DMS79 (cell line): Measurements from ENCODE around the gene ANKS1B.

ENCODE experiments used
- DNase-seq: peaks from one replicate; lab custom pipeline; 2025; lab: John Stamatoyannopoulos, UW

ANKS1B gene

DNA sequence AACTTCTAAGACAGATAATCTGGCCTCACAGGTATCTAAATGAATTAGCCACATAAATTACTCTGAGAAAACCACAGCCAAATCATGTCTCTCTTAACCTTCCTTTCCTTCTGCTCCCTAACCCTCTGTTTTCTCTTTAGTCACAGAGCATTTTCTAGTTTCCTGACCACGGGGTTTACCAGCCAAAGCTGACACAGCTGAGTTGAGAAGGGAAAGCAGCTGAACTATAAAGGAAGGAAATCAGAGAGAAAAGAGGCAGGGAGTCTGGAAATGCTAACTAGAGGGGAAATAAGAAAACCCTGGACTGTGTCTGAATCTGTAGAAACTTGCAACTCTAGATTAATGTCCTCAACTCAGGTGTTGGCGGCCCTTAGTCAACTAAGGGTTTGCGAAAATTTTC lies 24.4 kb downstream of the ANKS1B start:
- no peak for DNase-seq

DNA sequence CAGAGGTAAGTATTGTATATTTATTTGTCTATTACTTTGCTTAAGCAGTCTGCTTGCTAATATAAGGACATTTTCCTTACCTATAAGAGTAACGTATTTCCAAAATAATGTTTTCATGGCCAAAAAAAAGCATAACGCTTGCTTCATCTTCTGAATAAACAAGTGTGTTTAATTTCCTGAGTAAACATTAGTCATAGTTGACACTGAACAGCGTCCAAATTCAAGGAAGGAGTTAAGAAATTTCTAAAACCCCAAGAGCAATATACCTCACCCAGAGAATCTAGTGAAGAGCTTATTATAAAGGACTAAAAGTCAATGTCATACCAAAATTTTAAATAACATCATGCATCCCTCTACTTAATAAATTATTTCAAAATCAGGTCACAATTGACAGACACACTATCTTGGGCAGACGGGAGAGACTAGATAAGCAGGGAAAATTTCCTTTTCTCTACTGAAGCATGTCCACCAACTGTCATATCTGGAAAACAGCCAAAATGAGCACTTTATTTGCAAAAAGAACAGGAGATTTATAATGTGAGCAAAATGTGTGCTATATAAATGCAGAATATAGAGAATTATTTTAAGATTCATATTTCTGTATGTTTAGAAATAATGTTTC lies 25.1 kb downstream of the ANKS1B start:
- DNase-seq: no peak

DNA sequence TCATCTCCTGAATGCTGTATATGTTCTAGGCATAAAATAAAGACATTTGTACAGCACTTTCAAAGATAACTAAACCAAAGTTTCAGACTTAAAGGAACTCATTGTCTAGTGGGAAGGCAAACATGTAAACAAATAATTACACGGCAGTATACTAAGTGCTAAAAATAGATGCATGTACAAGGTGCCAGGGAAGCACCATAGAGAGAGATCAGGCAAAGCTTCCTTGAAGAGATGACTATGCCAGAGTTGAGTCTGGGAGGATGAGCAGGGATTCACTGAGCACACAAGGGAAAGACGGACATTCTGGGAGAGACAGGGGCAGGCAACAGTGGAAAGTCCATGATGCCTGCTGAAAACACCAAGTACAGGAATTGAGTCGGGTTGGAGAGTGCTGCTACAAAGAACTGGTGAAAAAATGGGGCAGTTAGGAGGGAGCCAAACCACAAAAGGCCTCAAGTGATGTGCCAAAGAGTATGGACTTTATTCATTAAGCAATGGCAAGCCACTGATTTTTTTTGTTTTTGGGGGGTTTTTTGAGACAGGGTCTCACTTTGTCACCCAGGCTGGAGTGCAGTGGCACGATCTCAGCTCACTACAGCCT lies 26.8 kb downstream of the ANKS1B start:
- no peak for DNase-seq

DNA sequence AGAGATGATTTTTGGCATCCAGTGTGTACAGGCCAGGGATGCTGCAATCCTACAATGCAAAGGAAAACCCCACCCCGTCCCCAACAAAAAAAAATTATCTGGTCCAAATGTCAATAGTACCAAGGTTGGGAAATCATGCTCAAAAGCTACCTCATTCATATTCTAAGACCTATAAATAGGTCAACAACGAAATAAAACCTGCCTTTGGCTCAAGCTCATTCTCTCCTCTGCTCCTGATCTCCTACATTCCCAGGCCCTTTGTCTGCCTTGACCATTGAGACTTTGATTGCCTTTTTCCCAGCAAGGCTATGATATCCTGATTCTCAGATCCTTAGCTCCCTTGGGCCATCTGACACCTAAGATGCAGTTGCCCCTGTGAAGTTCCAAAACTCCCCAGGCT lies 30.0 kb downstream of the ANKS1B start:
- DNase-seq: no peak

DNA sequence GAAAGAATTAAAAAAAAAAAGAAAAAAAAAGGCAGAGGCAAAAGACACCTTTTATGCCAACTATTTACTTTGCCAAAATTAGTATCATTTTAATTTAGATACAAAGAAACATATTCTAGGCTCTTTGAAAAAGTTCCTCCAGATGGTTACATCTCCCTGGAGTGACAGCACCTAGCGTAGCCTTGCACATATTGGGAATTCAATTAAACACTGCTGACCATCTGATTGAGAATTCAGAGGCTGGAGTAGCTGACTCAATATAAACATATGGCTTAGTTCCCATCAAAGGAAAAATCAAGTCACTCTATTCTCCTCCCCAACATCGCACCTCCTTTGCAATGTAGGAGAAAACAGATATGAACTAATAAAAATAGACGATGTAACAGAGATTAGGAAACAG lies 36.4 kb downstream of the ANKS1B start:
- DNase-seq: no peak

DNA sequence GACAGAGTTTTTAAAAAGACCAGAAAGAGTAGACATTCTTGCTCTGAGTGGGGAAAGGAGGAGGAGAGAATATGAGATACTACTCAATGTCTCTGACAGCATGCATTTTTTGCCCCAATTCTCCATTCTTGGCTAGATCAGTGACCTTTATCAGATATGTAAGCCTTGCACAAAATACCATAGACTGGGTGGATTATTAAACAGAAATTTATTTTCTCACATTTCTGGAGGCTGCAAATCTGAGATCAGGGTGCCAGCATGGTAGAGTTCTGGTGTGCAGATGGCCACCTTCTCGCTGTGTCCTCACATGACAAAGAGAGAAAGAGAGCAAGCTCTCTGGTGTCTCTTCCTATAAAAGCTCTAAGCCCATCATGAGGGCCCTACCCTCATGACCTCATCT lies 38.6 kb downstream of the ANKS1B start:
- DNase-seq: no peak

DNA sequence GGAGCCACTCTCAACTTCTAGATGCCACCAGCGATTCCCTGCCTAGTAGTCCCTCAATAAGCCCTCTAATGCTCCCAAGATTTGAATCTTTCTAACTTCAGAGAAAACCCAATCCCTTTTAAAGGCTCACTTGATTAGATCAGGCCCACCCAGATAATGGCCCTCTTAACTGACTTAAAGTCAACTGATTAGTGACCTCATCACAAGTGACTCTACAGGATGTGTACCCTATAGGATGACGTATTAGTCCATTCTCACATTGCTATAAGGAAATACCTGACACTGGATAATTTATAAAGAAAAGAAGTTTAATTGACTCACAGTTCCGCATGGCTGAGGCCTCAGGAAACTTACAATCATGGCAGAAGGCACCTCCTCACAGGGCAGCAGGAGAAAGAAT lies 49.1 kb downstream of the ANKS1B start:
- DNase-seq: no peak

DNA sequence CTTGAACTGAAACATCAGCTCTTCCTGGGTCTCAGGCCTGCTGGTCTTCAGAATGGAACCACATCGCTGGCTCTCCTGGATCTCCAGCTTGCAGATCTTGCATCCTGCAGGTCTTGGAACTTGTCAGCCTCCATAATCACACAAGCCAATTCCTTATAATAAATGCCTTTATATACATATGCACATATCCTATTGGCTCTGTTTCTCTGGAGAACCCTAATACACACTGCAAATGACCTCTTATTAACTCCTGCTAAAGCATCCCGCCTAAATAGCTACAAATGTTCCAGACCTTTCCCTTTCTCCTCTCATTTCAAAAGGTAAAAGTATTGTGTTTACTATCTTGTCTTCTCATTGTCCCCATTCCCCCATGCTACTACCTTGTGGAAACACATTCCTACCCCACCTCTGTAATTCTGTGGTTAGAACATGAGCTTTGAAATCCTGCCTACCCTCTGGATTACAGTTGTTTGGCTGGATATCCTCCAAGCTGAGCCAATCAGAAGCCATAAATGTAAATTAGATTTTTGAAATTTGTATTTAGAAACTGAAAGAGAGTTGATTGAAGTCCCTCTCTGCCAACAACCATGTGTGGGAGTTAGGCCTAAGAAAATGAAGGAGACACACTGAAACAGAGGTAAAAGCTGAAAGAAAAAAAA lies 58.1 kb downstream of the ANKS1B start:
- no peak for DNase-seq

DNA sequence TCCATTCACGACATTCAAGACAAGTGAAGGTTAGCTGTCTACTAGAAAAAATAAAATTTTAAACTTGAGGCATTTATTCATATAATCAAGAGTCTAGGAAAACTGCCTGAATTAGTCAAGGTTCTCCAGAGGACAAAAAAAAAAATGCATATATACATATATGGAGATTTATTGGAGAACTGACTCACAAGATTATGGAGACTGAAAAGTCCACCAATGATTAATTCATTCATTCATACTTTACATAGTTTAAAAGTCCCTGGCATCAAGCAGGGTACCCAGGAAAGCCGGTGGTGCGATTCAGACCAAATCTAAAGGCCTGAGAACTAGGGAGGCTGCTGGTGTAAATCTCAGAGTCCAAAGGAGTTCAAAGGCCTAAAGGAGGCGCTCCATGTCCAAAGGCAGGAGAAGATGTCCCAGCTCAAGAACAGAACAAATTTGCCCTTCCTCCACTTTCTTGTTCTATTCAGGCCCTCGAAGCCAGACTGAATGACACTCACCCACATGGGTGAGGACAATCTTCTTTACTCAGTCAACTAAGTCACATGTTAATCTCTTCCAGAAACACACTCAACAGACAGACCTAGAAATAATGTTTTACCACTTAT lies 64.3 kb downstream of the ANKS1B start:
- DNase-seq: no peak

DNA sequence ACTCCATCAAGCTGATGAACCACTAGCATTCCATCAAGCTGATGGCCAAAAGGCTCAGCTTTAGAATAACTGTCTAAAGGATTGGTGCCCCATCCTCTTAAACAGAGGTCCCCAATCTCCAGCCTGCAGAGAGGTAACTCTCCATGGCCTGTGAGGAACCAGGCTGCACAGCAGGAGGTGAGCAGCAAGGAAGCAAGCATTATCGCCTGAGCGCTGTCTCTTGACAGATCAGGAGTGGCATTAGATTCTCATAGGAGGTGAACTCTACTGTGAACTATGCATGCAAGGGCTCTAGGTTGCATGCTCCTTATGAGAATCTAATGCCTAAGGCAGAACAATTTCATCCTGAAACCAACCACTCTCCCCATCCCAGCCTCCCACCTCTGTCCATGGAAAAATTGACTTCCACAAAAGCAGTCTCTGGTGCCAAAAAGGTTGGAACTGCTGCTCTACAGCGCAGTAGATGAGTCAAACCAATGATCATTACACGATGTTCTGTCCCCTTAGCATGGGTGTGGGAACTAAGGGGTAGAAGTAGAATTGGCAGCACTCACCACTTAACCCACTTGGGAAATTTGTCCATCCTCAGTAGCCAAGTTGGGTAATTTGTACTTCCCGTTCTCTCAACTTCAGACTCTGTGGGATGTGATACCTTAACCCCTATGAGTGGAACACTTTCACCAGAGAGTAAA lies 66.9 kb downstream of the ANKS1B start:
- DNase-seq: no peak

DNA sequence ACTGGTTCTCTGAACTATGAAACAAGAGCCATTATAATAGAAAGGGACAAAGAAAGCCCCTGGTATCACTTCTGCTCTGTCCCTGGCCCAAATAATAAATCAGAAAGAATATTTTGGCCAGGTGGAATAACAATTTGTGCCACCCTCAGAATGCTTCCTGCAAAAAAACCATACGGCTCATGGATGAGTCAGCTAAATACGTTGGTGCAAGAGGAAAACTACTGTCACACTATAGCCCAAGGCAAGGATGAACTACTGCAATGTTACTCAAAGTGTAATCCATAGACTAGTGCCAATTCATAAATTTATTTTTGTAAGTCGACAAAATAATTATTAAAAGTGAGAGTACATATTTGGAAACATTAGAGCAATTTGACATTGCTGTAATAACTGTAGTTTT lies 68.2 kb downstream of the ANKS1B start:
- DNase-seq: no peak

DNA sequence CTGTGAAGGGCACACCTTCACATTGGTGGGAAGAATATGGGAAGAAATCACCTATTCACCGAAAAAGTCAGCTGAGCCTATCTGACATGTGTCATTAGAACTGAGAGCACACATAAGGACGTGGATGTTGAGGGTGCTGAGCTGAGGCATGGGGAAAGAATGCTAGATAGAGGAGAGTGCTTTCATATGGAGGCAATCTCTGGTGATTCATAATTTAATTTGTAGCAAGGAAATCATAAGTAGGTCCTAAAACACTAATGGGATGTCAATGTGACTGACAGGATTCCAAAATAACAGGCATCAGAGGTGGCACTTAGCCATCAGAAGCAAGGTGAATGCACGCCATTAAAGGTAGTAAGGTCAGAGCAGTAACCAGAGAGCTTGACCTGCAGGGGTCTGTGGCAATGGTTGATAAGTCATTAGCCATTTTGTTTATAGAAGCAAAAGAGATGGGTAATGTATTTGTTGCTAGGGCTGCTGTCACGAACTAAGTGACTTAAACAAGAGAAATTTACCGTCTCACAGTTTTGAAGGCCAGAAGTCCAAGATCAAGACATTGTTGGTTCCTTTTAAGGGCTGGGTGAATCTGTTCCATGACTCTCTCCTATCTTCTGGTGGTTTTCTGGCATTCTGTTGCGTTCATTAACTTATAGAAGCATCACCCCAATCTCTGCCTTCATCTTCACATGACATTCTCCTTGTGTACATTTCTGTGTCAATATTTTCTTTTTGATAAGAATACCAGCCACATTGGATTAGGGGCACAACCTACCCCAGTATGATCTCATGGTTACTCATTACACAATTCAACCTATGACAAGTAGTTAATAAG lies 69.3 kb downstream of the ANKS1B start:
- DNase-seq: no peak

DNA sequence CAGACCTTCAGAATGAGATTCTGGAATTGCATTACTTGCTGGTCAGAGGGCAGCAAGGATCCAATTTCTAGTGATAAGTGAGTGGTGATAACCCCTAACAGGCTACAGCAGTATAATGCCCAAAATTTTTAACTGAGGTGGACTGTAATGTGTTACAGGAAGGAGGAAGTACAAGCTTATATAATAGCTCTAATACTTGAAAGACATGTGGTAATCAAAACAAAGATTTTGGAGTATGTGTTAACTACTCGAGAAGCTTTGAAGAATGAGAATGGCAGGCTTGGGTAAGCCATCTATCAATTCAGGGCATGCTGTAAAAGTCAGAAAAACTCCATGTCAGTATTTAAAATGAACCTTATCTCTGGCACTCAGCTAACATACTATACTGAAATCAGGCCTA lies 70.5 kb downstream of the ANKS1B start:
- no peak for DNase-seq

DNA sequence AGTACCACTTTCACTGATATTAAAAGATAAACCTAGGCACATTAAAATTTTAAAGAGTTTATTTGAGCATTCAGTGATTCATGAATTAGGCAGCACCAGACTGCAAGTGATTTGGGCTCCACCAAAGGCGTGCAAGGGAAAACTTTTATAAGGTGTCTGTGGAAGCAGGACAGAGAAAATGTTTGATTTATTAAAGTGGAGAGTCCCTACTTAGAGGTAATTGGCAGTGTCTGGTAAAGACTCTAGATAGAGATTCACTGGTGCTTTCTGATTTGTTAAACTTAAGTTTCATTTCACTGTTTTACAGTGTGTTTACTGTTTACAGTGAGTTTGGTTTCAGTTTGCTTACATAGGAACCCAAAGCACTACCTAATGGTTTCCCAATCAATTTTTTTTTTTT lies 72.8 kb downstream of the ANKS1B start:
- DNase-seq: no peak

DNA sequence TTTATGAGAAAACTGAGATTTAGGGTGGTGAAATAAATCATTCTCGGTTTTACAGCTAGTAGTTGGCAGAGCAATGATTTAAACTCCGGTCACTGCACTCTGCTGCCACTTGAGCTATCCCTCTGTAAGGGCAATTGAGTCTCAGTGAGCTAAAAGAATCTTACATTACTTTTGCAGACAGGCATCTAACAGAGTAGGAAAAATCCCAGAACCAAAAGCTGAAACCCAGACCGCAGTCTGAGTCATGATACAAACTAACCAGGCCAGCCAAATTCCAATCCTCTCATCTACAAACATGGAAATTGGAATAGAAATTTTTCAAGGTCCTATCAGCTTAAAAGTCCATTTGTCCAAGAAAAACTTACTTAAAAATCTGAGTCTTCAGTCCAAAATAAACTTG lies 73.7 kb downstream of the ANKS1B start:
- no peak for DNase-seq

DNA sequence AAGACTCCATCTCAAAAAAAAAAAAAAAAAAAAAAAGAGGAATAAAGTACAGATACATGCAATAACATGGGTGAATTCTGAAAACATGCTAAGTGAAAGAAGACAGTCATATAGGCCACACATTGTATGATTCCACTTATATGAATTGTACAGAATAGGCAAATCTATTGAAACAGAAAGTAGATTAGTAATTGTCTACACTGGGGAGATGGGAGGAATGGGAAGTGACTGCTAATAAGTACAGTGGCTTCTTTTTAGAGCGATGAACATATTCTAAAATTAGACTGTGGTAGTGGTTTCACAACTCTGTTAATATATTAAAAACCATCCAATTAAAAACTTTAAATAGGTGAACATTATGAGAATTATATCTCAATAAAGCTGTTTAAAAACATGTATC lies 74.4 kb downstream of the ANKS1B start:
- no peak for DNase-seq

DNA sequence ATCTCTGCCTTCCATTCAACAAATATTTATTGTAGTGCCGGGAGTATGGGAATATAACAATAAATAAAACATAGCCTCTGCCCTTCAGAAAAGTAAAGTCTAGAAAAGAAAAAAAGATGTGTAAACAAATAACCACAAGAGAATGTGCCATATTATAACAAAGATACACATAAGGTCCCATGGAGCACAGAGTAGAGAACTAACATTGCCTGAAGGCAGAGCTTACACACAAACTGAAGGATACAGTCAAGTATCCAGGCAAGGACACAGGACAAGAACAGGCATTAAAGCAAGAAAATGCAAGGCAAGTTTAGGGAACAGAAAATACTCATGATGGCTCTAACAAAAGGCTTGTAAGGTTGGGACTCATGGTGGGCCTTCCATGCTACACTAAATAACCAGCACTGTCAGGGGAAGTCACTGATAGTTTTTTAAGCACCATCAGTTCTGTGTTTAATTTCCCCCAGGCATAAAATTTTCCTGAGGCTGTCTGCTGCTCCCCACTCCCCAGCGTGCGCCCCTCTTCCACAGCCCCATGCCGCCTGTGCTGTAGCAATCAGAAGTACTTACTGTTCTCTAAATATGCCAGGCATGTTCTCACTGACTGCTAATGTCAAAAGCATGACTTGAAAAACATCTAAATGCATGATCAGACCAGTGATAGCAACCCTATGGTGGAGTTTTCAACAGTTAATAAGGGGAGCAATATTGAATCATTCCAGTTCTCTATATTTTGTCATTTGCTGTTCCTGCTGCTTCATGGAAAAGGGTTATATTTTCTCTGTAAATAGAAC lies 77.8 kb downstream of the ANKS1B start:
- no peak for DNase-seq

DNA sequence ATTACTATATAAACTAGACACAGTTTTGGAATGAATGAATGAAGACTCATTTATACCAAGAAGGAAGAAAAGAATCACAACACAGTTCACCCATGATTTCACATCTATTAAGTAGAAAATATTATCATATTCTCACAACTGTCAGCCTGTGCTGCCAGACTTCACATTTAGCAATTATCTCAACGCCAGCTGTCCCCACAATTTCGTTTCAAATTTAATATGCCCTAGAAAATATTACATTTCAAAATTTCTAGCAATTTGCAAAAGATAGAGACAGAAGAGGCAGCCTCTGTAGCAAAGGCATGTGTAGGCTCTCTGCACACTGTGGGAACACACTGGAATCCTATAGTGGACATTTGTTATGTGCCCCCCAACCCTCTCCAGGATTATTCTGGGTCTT lies 83.6 kb downstream of the ANKS1B start:
- DNase-seq: no peak

DNA sequence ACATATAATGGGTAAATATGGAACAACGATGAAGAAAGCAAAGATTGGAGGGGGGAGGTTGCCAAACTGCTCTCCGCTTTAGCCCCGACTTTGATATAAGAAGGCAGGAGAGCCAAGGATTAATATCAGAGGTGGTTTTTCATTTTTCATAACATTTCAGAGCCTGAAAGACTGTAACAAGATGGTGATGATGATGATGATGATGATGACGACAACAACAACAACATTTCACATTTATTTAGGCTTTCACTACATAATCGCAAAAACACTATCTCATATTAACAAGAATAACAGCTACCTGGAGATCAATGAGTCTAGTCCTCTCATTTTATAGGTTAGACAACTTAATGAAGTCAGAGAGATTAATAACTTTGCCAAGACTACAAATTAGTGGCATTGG lies 86.1 kb downstream of the ANKS1B start:
- DNase-seq: no peak

DNA sequence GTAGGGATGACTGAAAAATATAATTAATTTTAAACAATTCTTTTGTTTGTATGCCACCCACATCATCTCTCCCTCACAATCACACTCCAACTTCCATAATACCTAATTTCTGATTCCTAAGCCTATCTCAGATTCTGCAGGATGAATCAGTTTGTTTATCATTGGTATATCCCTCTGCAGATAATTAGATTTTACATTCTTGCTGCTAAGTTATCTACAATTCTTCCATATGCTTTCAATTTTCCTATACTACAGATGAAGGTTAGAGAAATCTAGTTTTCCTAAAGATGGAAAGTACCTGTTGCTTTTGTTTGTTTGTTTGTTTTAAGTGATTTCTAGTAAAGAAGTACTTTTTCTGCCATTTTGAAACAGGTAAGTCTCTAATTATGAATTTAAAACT lies 105.3 kb downstream of the ANKS1B start:
- DNase-seq: no peak

DNA sequence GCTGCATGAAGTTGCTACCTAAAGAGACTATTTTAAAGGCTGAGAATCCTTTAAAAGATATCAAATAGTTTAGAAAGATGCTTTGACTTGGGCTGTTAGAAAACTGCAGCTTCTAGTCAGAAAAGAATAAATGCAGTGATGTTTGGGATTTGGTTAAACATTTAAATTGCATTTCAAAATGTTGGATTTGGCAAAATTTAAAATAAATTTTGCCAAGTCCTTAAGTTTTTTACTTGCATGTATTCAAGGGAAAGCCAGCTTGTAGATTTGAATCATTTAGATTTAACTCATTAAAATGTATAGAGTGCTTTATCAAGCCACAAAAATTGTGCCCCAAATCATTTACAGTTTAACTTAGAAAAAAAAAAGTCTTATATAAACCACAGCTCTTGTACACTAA lies 109.7 kb downstream of the ANKS1B start:
- no peak for DNase-seq
